CD4-positive, CD25-positive, alpha-beta regulatory T cell (primary cell): ENCODE results near the gene PRICKLE1. TPM values are rescaled to one million over a fixed set of nuclear protein-coding genes. Genes with fewer than 3 reads are reported as not detected.

Experiments used
- ATAC-seq, 2 donors: fragments of 150-1000 bp; cut with Tn5 transposase; one replicate each; pipeline ENCODE4 v1.10.0; 2021; ENCODE audit warnings: low read depth in 2 of 2, moderate number of reproducible peaks in 2 of 2, moderate library complexity in 1 of 2
- DNase-seq, 3 donors: peaks; one replicate each; pipeline versions ENCODE4 v3.0.0 to v3.0.0-alpha.2; 2012 to 2022; ENCODE audit warnings: mixed read lengths in 1 of 3
- H3K27ac ChIP-seq: one replicate; pipeline ENCODE4 v1.7.0; 2013; ENCODE audit warnings: mild to moderate bottlenecking, low read length; ENCODE audit not compliant: insufficient read depth, poor library complexity, severe bottlenecking
- H3K27me3 ChIP-seq: one replicate; pipeline ENCODE4 v1.7.0; 2013; ENCODE audit warnings: low read length; ENCODE audit not compliant: control insufficient read depth, insufficient read depth
- H3K36me3 ChIP-seq: one replicate; pipeline ENCODE4 v1.7.0; 2013; ENCODE audit warnings: mild to moderate bottlenecking, low read length, moderate library complexity; ENCODE audit not compliant: control insufficient read depth, insufficient read depth
- H3K4me1 ChIP-seq: 2 replicates; pipeline ENCODE4 v1.7.0; 2013; ENCODE audit warnings: mild to moderate bottlenecking, low read length; ENCODE audit not compliant: insufficient read depth, control insufficient read depth, poor library complexity, severe bottlenecking
- H3K4me3 ChIP-seq: one replicate; pipeline ENCODE4 v1.7.0; 2013; ENCODE audit warnings: low read depth, mild to moderate bottlenecking, low read length, moderate library complexity
- H3K9me3 ChIP-seq, 2 experiments: 1 replicate in 1 of 2; 2 replicates in 1 of 2; pipeline ENCODE4 v1.7.0; 2013; ENCODE audit warnings: low read length in 2 of 2, mild to moderate bottlenecking in 1 of 2, moderate library complexity in 1 of 2; ENCODE audit not compliant: control insufficient read depth in 2 of 2
- H3K27ac Mint-ChIP-seq, 3 donors: one replicate each; pipeline ENCODE4 v1.8.0; 2020 to 2022; ENCODE audit warnings: mild to moderate bottlenecking in 3 of 3, mixed read lengths in 3 of 3, moderate library complexity in 2 of 3
- H3K27me3 Mint-ChIP-seq: one replicate; pipeline ENCODE4 v1.8.0; 2022; ENCODE audit warnings: mild to moderate bottlenecking, mixed read lengths
- H3K36me3 Mint-ChIP-seq: one replicate; pipeline ENCODE4 v1.8.0; 2020; ENCODE audit warnings: mixed read lengths
- H3K4me1 Mint-ChIP-seq, 4 donors: one replicate each; pipeline ENCODE4 v1.8.0; 2020 to 2022; ENCODE audit warnings: mixed read lengths in 4 of 4, mild to moderate bottlenecking in 1 of 4
- H3K4me3 Mint-ChIP-seq, 4 donors: one replicate each; pipeline ENCODE4 v1.8.0; 2020 to 2022; ENCODE audit warnings: mild to moderate bottlenecking in 4 of 4, mixed read lengths in 4 of 4, moderate library complexity in 3 of 4
- H3K9me3 Mint-ChIP-seq, 7 donors: one replicate each; pipeline ENCODE4 v1.8.0; 2020 to 2022; ENCODE audit warnings: mixed read lengths in 7 of 7, mild to moderate bottlenecking in 3 of 7, moderate library complexity in 2 of 7
- polyA plus RNA-seq, 4 donors: library from polyadenylated mRNA; unstranded; fragments of 300-500 nt; fragmentation: Illumina TruSeq; gene quantifications; one replicate each; pipeline ENCODE4 v1.2.3, GENCODE V29; 2021
- total RNA-seq: library from RNA; stranded (reverse); gene quantifications from one replicate; pipeline ENCODE4 v1.2.3, GENCODE V29; 2022

The PRICKLE1 gene
- total and polyA plus RNA-seq, 5 donors from 2014 or later, result 0.05 to 2.2 (median 0.46) TPM; not detected in 1

DNA sequence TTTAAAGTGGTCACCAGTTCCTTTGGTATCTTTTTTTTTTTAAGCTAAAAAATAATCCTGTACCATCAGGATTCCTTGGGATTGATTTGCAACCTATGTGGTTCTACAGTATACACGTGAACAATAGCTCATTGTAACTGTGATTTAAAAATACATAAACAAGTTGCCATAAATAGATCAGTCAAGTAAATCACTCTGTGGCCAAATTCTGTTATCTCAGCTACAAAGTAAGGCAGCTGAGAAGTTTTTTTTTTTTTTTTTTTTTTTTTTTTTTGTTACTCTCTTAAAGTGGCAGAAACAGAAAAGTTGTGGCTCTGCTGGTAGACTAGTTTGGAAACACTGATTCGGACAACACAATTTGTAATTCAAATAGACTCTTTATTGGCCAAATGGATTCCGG lies 104.5 kb downstream of the PRICKLE1 start:
- no peak overlapping the region for H3K27ac ChIP-seq
- ATAC-seq, result no peak
- no peak for DNase-seq

GRCh38 chr12:42483521-42483790 lies 106.1 kb downstream of the PRICKLE1 start:
- DNase-seq (no peak), ATAC-seq (peak; percentile 22 to 26)
- H3K4me1 Mint-ChIP-seq, result peaks cover 0 to 17% (median 13%) of the 10 kb centered on the region in 4 donors
- peak overlapping the region in 2 of 4 donors; percentile 84 to 85 for H3K4me3 Mint-ChIP-seq
- Histone ChIP-seq H3K9me3 (no peaks in the 10 kb centered on the region), H3K27ac (no peak overlapping the region), H3K27me3 (peaks cover 55% of the 10 kb centered on the region), H3K4me1 (peaks cover 23% of the 10 kb centered on the region), H3K36me3 (no peaks in the 10 kb centered on the region), H3K4me3 (no peak overlapping the region)
- no peaks in the 10 kb centered on the region for H3K36me3 Mint-ChIP-seq
- peaks cover 86% of the 10 kb centered on the region for H3K27me3 Mint-ChIP-seq
- H3K27ac Mint-ChIP-seq, result no peak overlapping the region
- peaks cover 0 to 1% (median 0%) of the 10 kb centered on the region in 7 donors for H3K9me3 Mint-ChIP-seq

More for the DNA sequence above, 104.5 kb downstream of the PRICKLE1 start:
- peaks cover 0 to 17% (median 13%) of the 10 kb centered on the region in 4 donors for H3K4me1 Mint-ChIP-seq
- peak overlapping the region in 1 of 4 donors; percentile 48 for H3K4me3 Mint-ChIP-seq
- no peaks in the 10 kb centered on the region for H3K9me3 ChIP-seq
- H3K9me3 Mint-ChIP-seq, result peaks cover 0 to 1% (median 0%) of the 10 kb centered on the region in 7 donors
- H3K27ac Mint-ChIP-seq, result no peak overlapping the region
- H3K27me3 ChIP-seq, result peaks cover 49% of the 10 kb centered on the region
- peaks cover 23% of the 10 kb centered on the region for H3K4me1 ChIP-seq
- H3K36me3 Mint-ChIP-seq, result no peaks in the 10 kb centered on the region
- H3K36me3 ChIP-seq, result no peaks in the 10 kb centered on the region
- peaks cover 75% of the 10 kb centered on the region for H3K27me3 Mint-ChIP-seq
- H3K4me3 ChIP-seq, result no peak overlapping the region

DNA sequence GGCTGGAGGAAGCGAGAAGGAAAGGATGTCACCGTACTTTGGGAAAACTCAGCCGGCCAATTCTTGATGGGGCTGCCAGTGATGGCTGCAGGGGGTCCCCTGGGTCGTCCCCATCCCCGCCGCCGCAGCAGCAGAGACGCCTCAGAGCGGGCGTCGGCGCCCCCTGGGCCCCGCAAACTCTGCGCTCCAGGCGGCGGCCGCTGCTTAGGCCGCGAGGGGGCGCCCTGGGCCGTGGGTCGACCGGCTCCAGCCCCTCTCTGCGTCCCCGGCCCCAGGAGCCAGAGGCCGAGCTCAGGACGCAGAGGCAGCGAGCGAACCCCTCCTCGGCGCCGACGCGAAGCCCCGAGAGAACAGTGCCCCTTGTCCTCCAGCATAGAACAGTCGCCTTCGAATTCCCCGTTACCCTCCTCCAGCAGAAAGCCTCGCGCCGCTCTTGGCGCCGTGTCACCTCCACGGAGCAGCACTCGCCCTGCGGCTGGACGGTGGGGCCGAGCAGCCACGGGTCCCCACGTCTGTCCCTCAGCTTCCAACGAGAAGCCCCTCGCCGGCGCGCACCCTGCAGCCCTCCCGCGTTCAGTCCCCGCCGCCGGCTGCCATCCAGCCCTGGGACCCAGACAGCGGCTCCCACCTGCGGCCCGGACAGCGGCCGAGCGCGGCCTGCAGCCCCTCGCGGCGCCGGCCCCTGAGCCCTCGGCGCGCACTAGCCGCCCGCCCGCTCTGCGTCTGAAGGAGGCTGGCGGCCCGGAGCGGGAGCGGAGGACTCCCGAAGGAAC lies 106.6 kb downstream of the PRICKLE1 start:
- Histone ChIP-seq H3K27me3 (peaks cover 55% of the 10 kb centered on the region), H3K9me3 (no peaks in the 10 kb centered on the region), H3K4me1 (peaks cover 23% of the 10 kb centered on the region), H3K4me3 (peak overlapping the region; percentile 19), H3K27ac (no peak overlapping the region), H3K36me3 (no peaks in the 10 kb centered on the region)
- H3K4me1 Mint-ChIP-seq, result peaks cover 0 to 17% (median 13%) of the 10 kb centered on the region in 4 donors
- peaks cover 0 to 3% (median 0%) of the 10 kb centered on the region in 7 donors for H3K9me3 Mint-ChIP-seq
- ATAC-seq, result peak; percentile 17 to 62
- peak overlapping the region; percentile 23 to 80 (median 50) for H3K4me3 Mint-ChIP-seq
- DNase-seq, result peak in 2 of 3 donors; percentile 10 to 32
- peaks cover 86% of the 10 kb centered on the region for H3K27me3 Mint-ChIP-seq
- H3K27ac Mint-ChIP-seq, result no peak overlapping the region
- H3K36me3 Mint-ChIP-seq, result no peaks in the 10 kb centered on the region

DNA sequence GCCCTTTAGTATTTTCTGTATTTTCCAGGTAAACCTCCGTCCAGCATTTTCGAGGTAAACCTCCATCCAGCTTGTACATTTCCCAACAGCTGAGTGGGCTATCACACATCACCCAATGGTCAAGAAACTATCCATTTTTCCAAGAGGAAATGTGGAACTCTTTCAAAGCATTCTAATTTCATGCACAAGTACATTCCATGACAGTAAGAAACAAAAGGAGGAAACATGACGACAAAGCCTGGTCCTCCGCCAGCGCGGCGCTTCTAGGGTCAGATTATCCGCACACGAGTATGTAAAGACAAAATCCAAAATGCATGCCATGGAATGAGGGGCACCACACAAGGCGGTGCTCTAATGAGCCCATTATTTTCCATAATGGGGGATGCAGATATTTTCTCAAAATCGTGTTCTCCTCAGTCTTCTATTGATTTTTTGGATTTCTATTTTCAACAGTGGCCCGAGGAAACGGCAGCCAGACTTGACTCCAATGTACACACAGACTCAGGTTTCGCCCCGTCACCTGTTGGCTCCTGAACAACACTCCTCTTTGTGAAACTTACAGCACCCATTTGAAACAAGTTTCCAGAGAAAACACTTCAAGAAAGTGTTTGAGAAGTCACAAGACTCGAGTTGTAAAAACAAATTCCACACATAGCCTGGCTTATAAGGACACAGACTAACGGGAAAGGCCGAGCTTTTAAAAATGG lies 107.4 kb downstream of the PRICKLE1 start:
- no peak for ATAC-seq
- Mint-ChIP-seq H3K27ac (no peak overlapping the region), H3K9me3 (peaks cover 0 to 5% (median 0%) of the 10 kb centered on the region in 7 donors), H3K4me3 (peak overlapping the region; percentile 27 to 80 (median 59)), H3K4me1 (peaks cover 0 to 17% (median 13%) of the 10 kb centered on the region in 4 donors), H3K36me3 (no peaks in the 10 kb centered on the region), H3K27me3 (peaks cover 83% of the 10 kb centered on the region)
- Histone ChIP-seq H3K9me3 (no peaks in the 10 kb centered on the region), H3K36me3 (no peaks in the 10 kb centered on the region), H3K27me3 (peaks cover 52% of the 10 kb centered on the region), H3K27ac (no peak overlapping the region), H3K4me3 (peak overlapping the region; percentile 19), H3K4me1 (peaks cover 23% of the 10 kb centered on the region)
- no peak for DNase-seq

GRCh38 chr12:42481368-42481767 lies 108.2 kb downstream of the PRICKLE1 start:
- Mint-ChIP-seq H3K4me3 (peak overlapping the region in 2 of 4 donors; percentile 1 to 59), H3K27me3 (peaks cover 80% of the 10 kb centered on the region), H3K4me1 (peaks cover 0 to 17% (median 13%) of the 10 kb centered on the region in 4 donors), H3K36me3 (no peaks in the 10 kb centered on the region), H3K27ac (no peak overlapping the region), H3K9me3 (peaks cover 0 to 5% (median 0%) of the 10 kb centered on the region in 7 donors)
- no peak overlapping the region for H3K4me3 ChIP-seq
- no peak for ATAC-seq
- H3K27me3 ChIP-seq, result peaks cover 50% of the 10 kb centered on the region
- no peaks in the 10 kb centered on the region for H3K9me3 ChIP-seq
- H3K36me3 ChIP-seq, result no peaks in the 10 kb centered on the region
- no peak for DNase-seq
- H3K4me1 ChIP-seq, result peaks cover 23% of the 10 kb centered on the region
- no peak overlapping the region for H3K27ac ChIP-seq

- no peak for ATAC-seq
- Histone ChIP-seq H3K4me1 (peaks cover 9% of the 10 kb centered on the region), H3K4me3 (no peak overlapping the region), H3K9me3 (no peaks in the 10 kb centered on the region), H3K36me3 (no peaks in the 10 kb centered on the region), H3K27ac (no peak overlapping the region), H3K27me3 (peaks cover 34% of the 10 kb centered on the region)
- no peak for DNase-seq
- peaks cover 62% of the 10 kb centered on the region for H3K27me3 Mint-ChIP-seq
- H3K4me3 Mint-ChIP-seq, result no peak overlapping the region
- H3K9me3 Mint-ChIP-seq, result peaks cover 0 to 5% (median 0%) of the 10 kb centered on the region in 7 donors
- no peak overlapping the region for H3K27ac Mint-ChIP-seq
- H3K36me3 Mint-ChIP-seq, result no peaks in the 10 kb centered on the region
- H3K4me1 Mint-ChIP-seq, result peaks cover 0 to 10% (median 6%) of the 10 kb centered on the region in 4 donors
Measured at GRCh38 chr12:42477941-42478340, 111.6 kb downstream of the PRICKLE1 start.

- peaks cover 17% of the 10 kb centered on the region for H3K27me3 ChIP-seq
- H3K4me3 ChIP-seq, result no peak overlapping the region
- no peak overlapping the region for H3K27ac ChIP-seq
- H3K27ac Mint-ChIP-seq, result no peak overlapping the region
- H3K4me3 Mint-ChIP-seq, result no peak overlapping the region
- peaks cover 0 to 7% (median 0%) of the 10 kb centered on the region in 7 donors for H3K9me3 Mint-ChIP-seq
- peaks cover 50% of the 10 kb centered on the region for H3K27me3 Mint-ChIP-seq
- no peaks in the 10 kb centered on the region for H3K4me1 Mint-ChIP-seq
- no peaks in the 10 kb centered on the region for H3K9me3 ChIP-seq
- H3K36me3 Mint-ChIP-seq, result no peaks in the 10 kb centered on the region
- ATAC-seq (no peak), DNase-seq (no peak)
- no peaks in the 10 kb centered on the region for H3K4me1 ChIP-seq
- H3K36me3 ChIP-seq, result no peaks in the 10 kb centered on the region
Measured at GRCh38 chr12:42475106-42475505, 114.4 kb downstream of the PRICKLE1 start.
